ENCODE measurements around the gene HIGD1B. TPM values are rescaled to one million over a fixed set of nuclear protein-coding genes. Genes with fewer than 3 reads are reported as not detected.

Gene HIGD1B
- total and polyA plus RNA-seq, 3 donors from 2014 or later = 0.81 to 2.6 TPM; not detected in 1

DNA sequence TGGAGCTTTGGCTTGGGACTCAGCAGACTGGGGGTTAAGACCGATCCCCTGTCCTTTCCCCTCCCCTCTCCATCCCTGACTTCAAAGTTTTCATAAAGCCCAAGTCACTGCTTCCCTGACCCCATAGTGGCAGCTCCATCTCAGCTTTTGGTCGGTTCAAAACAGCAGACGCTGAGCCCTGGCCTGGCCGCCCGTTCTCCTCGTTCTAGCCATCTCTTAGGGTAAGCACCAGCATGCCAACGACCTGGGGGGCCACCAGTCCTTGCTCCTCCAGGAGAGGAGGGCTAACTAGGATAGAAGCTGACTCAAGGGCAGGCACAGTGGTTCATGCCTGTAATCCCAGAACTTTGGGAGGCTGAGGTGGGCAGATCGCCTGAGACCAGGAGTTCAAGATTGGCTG is 1.5 kb upstream of the HIGD1B start:
- H3K9me3 ChIP-seq = no peaks in the 10 kb centered on the region
- no peak overlapping the region for H3K4me3 ChIP-seq
- H3K27ac ChIP-seq = no peak overlapping the region
- H3K36me3 ChIP-seq (ENCODE audit: low read depth, missing control alignments) = no peaks in the 10 kb centered on the region
- 80 to 83% methylated on average over 8 of the region's 8 CpGs for WGBS, 2 donors
- DNase-seq = no peak
- no peaks in the 10 kb centered on the region for H3K4me1 ChIP-seq
- no peaks in the 10 kb centered on the region for H3K27me3 ChIP-seq
- no peak for TF ChIP-seq POLR2A (IDR thresholded peaks at IDR 0.05)
- TF ChIP-seq, protein P1, sequence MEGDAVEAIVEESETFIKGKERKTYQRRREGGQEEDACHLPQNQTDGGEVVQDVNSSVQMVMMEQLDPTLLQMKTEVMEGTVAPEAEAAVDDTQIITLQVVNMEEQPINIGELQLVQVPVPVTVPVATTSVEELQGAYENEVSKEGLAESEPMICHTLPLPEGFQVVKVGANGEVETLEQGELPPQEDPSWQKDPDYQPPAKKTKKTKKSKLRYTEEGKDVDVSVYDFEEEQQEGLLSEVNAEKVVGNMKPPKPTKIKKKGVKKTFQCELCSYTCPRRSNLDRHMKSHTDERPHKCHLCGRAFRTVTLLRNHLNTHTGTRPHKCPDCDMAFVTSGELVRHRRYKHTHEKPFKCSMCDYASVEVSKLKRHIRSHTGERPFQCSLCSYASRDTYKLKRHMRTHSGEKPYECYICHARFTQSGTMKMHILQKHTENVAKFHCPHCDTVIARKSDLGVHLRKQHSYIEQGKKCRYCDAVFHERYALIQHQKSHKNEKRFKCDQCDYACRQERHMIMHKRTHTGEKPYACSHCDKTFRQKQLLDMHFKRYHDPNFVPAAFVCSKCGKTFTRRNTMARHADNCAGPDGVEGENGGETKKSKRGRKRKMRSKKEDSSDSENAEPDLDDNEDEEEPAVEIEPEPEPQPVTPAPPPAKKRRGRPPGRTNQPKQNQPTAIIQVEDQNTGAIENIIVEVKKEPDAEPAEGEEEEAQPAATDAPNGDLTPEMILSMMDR (IDR thresholded peaks at IDR 0.05) = no peak
- intact Hi-C loops (cut with DNase I; ENCODE audit: low total_unique reads) = no loop called here

DNA sequence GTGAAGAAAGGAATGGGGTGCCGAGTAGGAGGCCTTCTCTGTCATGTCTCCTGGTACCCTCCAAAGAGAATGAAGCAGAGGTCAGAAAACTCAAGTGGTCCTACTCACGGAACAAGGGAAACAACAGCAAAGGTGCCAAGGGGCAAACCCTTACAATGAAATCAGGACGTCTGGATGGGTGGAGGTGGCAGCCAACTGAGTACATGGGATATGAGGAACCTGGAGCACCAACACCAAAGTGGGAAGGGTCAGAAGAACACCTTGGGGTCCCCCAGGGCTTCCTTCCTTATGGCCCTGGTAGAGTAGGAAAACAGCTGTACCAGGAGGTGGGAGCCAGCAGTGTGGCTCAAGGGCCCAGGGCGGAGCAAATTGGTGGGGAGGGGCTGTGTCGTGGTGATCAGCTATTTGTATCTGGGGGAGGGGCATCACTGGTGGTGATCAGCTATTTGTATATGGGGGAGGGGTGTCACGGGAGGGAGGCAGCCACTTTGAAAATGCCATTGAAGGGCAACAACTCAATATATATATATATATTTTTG is 643 bp downstream of the HIGD1B start:
- H3K9me3 ChIP-seq = no peaks in the 10 kb centered on the region
- no peak for TF ChIP-seq POLR2A (IDR thresholded peaks at IDR 0.05)
- TF ChIP-seq, protein P1 (IDR thresholded peaks at IDR 0.05) = no peak
- H3K27me3 ChIP-seq = no peaks in the 10 kb centered on the region
- no peaks in the 10 kb centered on the region for H3K4me1 ChIP-seq
- 74 to 81% methylated on average over 6 of the region's 6 CpGs for WGBS, 2 donors
- H3K36me3 ChIP-seq (ENCODE audit: low read depth, missing control alignments) = no peaks in the 10 kb centered on the region
- intact Hi-C loops (cut with DNase I; ENCODE audit: low total_unique reads) = no loop called here
- H3K27ac ChIP-seq = no peak overlapping the region
- DNase-seq = no peak
- H3K4me3 ChIP-seq = no peak overlapping the region

DNA sequence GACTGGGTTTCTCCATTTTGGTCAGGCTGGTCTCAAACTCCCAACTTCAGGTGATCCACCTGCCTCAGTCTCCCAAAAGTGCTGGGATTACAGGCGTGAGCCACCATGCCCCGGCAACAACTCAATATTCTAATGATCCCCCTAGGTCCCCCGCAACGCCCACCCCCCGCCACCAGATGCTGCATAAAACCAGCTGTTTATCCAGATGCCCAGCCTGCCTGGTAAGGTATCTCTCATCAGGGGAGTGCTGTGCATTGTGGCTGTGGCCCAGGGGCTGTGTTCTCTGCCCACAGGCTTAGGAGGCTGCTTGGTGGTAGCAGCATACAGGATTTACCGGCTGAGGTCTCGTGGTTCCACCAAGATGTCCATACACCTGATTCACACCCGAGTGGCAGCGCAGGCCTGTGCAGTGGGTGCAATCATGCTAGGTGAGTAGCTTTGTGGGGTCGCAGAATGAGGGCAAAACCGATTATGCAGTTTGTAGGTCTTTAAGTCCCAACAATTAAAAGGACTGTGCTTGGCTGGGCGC is 1.3 kb downstream of the HIGD1B start:
- Histone ChIP-seq H3K36me3 (ENCODE audit: low read depth, missing control alignments) (no peaks in the 10 kb centered on the region), H3K4me1 (no peaks in the 10 kb centered on the region), H3K9me3 (no peaks in the 10 kb centered on the region), H3K27me3 (no peaks in the 10 kb centered on the region), H3K4me3 (no peak overlapping the region), H3K27ac (no peak overlapping the region)
- 88 to 96% methylated on average over 10 to 12 of the region's 12 CpGs for WGBS, 2 donors
- DNase-seq = no peak
- intact Hi-C loops (cut with DNase I; ENCODE audit: low total_unique reads) = no loop called here
- TF ChIP-seq, protein P1 (IDR thresholded peaks at IDR 0.05) = no peak
- no peak for TF ChIP-seq POLR2A (IDR thresholded peaks at IDR 0.05)

DNA sequence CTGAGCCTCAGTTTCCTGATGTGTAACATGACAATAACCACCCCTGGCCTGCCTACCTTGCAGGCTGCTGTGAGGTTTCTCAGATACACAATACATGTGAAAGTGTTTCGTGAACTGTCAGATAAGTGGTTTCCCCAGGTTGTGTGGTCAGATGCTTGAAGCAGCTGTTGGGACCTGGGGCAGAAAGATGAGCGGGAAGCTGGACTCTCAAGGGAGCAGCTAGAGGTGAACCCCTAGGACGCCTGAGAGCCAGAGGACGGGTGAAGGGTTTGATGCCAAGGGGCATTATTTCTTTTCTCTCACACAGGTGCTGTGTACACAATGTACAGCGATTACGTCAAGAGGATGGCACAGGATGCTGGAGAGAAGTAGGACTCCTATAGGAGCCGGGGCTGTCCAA is 2.3 kb downstream of the HIGD1B start:
- no peak for DNase-seq
- H3K27me3 ChIP-seq = no peaks in the 10 kb centered on the region
- 90 to 93% methylated on average over 7 of the region's 7 CpGs for WGBS, 2 donors
- H3K36me3 ChIP-seq (ENCODE audit: low read depth, missing control alignments) = no peaks in the 10 kb centered on the region
- no peak overlapping the region for H3K4me3 ChIP-seq
- H3K9me3 ChIP-seq = no peaks in the 10 kb centered on the region
- intact Hi-C loops (cut with DNase I; ENCODE audit: low total_unique reads) = no loop called here
- TF ChIP-seq, protein P1 (IDR thresholded peaks at IDR 0.05) = no peak
- no peak for TF ChIP-seq POLR2A (IDR thresholded peaks at IDR 0.05)
- no peak overlapping the region for H3K27ac ChIP-seq
- no peaks in the 10 kb centered on the region for H3K4me1 ChIP-seq

DNA sequence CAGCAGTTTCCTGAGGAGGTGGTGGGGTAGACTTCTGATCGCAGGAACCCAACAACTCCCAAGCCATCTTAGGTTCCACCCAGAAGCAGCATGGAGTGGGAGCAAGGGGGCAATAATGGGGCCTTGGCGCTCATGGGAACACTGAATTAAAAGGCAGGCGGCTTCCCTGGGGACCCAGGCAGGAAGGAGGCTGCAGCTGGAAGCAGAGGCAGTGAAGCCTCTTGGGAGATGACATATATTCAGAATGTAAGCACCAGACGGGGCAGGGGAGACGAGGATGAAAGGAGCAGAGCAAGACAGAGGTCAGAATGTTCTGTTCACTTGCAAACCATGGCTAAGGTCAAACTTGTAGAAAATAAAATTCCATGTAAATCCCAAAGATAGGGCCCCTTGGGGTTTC is 2.9 kb downstream of the HIGD1B start:
- H3K36me3 ChIP-seq (ENCODE audit: low read depth, missing control alignments) = no peaks in the 10 kb centered on the region
- H3K4me1 ChIP-seq = no peaks in the 10 kb centered on the region
- TF ChIP-seq, protein P1 (IDR thresholded peaks at IDR 0.05) = no peak
- no peak for TF ChIP-seq POLR2A (IDR thresholded peaks at IDR 0.05)
- no peak for DNase-seq
- H3K27ac ChIP-seq = no peak overlapping the region
- intact Hi-C loops (cut with DNase I; ENCODE audit: low total_unique reads) = no loop called here
- WGBS, 2 donors = 71 to 77% methylated on average over 4 to 5 of the region's 5 CpGs
- H3K9me3 ChIP-seq = no peaks in the 10 kb centered on the region
- no peaks in the 10 kb centered on the region for H3K27me3 ChIP-seq
- H3K4me3 ChIP-seq = no peak overlapping the region

Data from testis (tissue), 3 donors.